Right kidney (tissue), 9 donors: Measurements from ENCODE around the gene RAD9B.
A peak's percentile ranks its signal among the peaks of the same experiment; 100 is the strongest.
"Not testable (repeated sequence)": the region's sequence is repeated elsewhere in the genome, so short reads cannot be mapped to it uniquely, and the experiment has no call there.

Source experiments
- DNase-seq: peaks from one replicate; pipeline ENCODE4 v3.0.0-alpha.2; 2016
- long read RNA-seq, 8 donors: transcript quantifications; one replicate each; lab custom pipeline, GENCODE V29; 2026

The RAD9B gene
- long read RNA-seq, donor 1, result 0 reads
- long read RNA-seq, donor 2, result 0 reads
- long read RNA-seq, donor 3, result 0 reads
- long read RNA-seq, donor 4, result 0 reads
- long read RNA-seq, donor 5, result 0 reads
- long read RNA-seq, donor 6, result 0 reads
- long read RNA-seq, donor 7, result 0 reads
- long read RNA-seq, donor 8, result 0 reads

- DNase-seq, result peak; percentile 91
Observed at GRCh38 chr12:110501752-110502738, at the start of gene RAD9B, which contains the start of gene VPS29. RAD9B (plus strand) TSS chr12:110502331; CDS start chr12:110502338, 7 bp downstream. VPS29 (minus strand) TSS chr12:110502111; CDS start chr12:110502051, 60 bp downstream.

GRCh38 chr12:110453569-110454296 lies 48.4 kb upstream of the RAD9B start:
- DNase-seq, result no peak

DNA sequence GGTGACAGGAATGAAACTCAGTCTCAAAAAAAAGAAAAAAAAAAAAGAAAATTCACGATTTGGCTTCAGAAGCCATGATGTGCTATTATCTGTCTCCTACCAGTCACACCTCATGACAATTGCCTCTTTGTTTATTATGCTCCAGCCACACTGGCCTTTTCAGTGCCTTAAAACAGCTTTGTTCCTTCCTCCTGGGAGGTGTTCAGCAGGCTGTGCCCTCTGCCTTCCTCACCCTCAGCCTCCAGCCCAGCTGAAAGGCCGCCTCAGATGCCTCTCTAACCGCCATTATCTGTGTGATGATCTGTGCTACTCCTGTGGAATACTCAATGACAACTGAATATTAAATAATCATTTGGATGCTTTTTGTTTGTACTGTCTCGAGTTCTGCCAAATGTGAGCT lies 43.4 kb upstream of the RAD9B start:
- DNase-seq, result no peak

- not testable (repeated sequence) for DNase-seq
Observed at GRCh38 chr12:110461189-110461588, 40.9 kb upstream of the RAD9B start.

GRCh38 chr12:110465024-110465423 lies 37.1 kb upstream of the RAD9B start:
- DNase-seq, result no peak

- not testable (repeated sequence) for DNase-seq
Observed at GRCh38 chr12:110465765-110466164, 36.4 kb upstream of the RAD9B start.

- no peak for DNase-seq
Observed at GRCh38 chr12:110466791-110467190, 35.3 kb upstream of the RAD9B start.

DNA sequence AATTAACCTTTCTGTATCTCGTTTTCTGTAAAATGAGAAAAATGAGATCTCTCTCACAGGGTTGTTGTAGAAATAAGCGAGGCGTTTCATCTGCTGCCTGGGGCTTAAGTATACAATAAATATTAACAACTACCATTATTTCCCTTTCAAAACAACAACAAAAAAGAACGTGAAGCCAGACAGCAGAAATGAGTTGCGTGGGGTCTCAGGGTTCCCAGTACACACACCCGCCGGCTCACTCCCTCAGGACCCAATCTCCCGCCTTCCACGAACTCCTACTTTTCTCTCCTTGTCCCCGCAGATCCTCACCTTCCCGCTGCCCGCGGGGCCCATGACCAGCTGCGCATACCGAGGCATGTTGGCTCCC lies 34.3 kb upstream of the RAD9B start:
- DNase-seq, result no peak

DNA sequence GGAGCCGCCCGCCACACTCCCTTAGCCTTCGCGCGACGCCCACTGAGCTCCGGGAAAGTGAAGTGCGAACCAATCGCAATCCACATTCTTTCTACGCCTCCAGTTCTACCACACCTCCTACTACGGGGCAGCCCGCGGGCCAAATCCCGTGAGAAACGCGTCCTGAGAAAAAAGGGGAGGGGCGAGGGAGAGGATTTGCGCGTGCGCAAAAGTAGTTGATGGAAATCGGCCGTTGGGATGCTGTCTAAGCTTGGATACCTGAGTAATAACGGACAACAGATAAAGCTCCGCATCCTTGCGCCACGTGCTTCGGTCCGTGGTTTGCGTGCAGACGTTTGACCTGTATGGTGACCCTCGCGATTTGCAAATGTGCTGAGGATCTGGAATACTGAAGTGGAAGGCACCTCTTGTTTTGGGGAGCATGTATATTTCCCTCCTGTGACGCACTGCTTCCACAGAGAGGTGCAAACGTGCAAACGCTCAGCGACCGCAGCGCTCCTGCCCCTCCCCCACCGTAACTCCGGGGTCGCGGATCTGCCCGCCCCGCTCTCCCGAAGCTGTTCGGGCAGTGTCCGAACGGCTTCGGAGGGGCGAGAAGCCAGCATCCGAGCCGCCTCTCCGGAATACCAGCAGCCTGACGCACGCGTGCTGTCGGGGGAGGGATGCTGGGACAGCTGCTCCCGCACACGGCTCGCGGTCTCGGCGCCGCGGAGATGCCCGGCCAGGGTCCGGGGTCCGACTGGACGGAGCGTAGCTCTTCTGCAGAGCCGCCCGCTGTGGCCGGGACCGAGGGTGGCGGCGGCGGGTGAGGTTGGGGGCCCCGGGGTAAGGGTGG lies 33.7 kb upstream of the RAD9B start, which contains the start of the genes FAM216A and GPN3:
TSS of gene FAM216A (plus strand) at position 632 of the 835 bp plus-strand sequence. CDS start at position 663, 31 bp downstream.
TSS of gene GPN3 (minus strand) at position 44 of the 835 bp plus-strand sequence. CDS start 54 bp downstream, outside the sequence.
- peak; percentile 97 for DNase-seq

DNA sequence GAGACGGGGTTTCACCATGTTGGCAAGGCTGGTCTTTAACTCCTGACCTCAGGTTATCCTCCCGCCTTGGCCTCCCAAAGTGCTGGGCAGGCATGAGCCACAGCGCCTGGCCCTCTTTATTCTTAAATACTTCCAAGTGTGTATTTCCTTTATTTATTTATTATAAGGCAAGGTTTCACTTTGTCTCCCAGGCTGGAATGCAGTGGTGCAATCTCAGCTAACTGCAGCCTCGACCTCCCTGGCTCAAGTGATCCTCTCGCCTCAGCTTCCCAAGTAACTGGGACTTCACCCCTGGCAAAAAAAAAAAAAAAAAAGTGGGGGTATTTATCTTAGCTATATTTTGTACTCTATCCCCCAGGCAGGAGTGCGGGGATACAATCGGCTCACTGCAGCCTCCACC lies 26.7 kb upstream of the RAD9B start:
- no peak for DNase-seq

GRCh38 chr12:110498984-110499706 lies 3.0 kb upstream of the RAD9B start:
- no peak for DNase-seq

- DNase-seq, result no peak
Observed at GRCh38 chr12:110501399-110501751, 756 bp upstream of the RAD9B start.

- no peak for DNase-seq
Observed at GRCh38 chr12:110503432-110503831, 1.3 kb downstream of the RAD9B start.

- DNase-seq, result no peak
Observed at GRCh38 chr12:110505332-110505731, 3.2 kb downstream of the RAD9B start.

DNA sequence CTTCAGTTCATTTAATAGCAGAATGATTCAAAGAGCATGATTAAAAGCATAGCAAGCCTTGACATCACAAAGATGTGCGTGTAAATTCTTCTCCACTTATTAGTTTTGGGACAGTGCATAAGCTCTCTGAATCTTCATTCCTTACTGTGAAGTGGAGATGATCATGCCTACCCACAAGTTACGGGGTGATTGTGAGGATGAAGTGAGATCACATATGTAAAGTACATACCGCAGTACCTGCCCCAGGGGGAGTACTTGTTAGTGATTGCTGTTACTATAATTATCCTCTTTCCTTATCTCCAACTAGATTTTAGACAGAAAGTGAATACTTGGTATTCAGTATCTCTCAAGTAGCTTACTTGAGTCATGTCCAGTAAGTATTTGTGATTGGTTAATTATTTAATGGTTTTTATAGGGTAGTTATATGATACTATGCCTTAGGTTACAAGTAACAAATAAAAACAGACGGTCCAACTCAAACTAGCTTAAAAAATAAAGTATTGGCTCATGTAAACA lies 6.0 kb downstream of the RAD9B start:
- no peak for DNase-seq

- no peak for DNase-seq
Observed at GRCh38 chr12:110513842-110514241, 11.7 kb downstream of the RAD9B start.

DNA sequence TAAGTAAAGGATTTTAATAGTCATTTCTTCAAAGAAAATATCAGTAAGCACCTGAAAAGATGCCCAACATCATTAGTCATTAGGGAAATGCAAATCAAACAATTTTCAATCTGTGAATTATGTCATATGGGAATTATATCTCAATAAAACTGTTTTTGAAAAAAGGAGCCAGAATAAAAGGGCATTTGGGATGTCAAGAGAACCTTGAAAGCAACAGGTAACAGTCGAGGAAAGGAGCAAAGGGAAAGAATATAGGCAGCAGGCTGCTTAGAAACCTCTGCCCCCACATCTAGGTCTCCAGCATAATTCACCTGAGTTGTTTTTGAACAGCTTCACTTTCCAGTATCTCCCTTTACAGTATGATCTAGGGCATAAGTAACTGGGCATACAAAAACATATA lies 12.2 kb downstream of the RAD9B start:
- DNase-seq, result no peak

- DNase-seq, result no peak
Observed at GRCh38 chr12:110516995-110517394, 14.9 kb downstream of the RAD9B start.

DNA sequence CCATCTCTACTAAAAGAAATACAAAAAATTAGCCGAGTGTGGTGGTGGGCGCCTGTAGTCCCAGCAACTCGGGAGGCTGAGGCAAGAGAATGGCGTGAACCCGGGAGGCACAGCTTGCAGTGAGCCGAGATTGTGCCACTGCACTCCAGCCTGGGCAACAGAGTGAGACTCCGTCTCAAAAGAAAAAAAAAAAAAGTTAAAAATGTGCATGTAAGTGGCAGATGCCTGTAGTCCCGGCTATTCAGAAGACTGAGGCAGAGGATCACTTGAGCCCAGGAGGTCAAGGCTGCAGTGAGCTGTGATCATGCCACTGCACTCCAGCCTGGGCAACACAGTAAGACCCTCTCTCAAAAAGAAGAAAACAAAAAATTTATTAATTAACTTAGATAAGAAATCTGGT lies 15.9 kb downstream of the RAD9B start:
- not testable (repeated sequence) for DNase-seq

- not testable (repeated sequence) for DNase-seq
Observed at GRCh38 chr12:110520876-110521712, 19.0 kb downstream of the RAD9B start.
